ENCODE data around the gene KIAA1671. TPM values are rescaled to one million over a fixed set of nuclear protein-coding genes. Genes with fewer than 3 reads are reported as not detected.

Gene KIAA1671
- total RNA-seq, 1 donor from 2014 or later, result 40.7 TPM

DNA sequence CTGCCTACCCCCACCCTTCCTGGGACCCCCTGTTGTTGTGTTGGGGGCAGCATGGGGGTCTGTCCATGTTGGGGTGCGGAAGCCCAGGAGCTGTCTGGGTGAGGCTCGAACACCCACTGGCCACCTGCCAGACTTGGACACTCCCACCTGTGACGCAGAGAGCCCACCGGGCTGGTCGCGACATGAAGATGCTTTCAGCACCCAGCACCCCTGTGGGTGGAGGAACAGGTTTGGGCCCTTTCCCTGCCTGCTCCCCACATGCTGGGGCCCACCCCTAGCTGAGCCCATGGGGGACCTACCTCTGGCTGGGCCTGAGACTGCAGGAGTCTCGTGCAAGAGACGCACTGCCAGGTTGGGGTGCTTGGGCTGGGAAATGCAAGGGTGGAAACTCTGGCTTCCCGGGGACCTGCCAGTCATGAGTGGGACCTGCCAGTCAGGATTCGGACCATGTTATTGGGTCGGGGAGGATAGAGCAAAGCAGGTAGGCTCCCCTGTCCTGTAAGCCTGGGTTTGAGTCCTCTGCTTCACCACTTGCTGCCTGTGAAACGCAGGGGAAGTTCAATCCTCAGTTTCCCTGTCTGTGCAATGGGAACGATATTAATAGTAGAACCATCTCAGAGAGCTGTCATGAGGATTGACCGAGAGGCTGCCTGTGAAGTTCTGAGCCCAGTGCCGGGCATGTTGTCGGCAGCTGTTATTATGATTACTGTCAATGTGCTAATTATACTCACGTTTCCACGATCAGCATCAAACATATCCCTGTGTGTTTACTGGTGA lies 24.1 kb downstream of the KIAA1671 start:
- H3K27me3 ChIP-seq (ENCODE audit: low read depth), result no peaks in the 10 kb centered on the region
- H3K4me1 ChIP-seq, result peaks cover 35% of the 10 kb centered on the region
- no peak overlapping the region for H3K4me3 ChIP-seq
- peak overlapping the region; percentile 75 for H3K27ac ChIP-seq
- ATAC-seq (no peak), DNase-seq (no peak)
- intact Hi-C loops (cut with DNase I), result no loop called here
- no peak for TF ChIP-seq CTCF (IDR thresholded peaks at IDR 0.05)
- H3K36me3 ChIP-seq, result no peaks in the 10 kb centered on the region
- H3K9me3 ChIP-seq, result no peaks in the 10 kb centered on the region

- H3K4me3 ChIP-seq, result no peak overlapping the region
- H3K9me3 ChIP-seq, result no peaks in the 10 kb centered on the region
- H3K4me1 ChIP-seq, result peaks cover 30% of the 10 kb centered on the region
- peak; percentile 59 for DNase-seq
- intact Hi-C loops (cut with DNase I), result no loop called here
- H3K36me3 ChIP-seq, result no peaks in the 10 kb centered on the region
- no peak for TF ChIP-seq CTCF (IDR thresholded peaks at IDR 0.05)
- ATAC-seq, result peak; percentile 78 to 82
- H3K27me3 ChIP-seq (ENCODE audit: low read depth), result no peaks in the 10 kb centered on the region
- peak overlapping the region; percentile 75 for H3K27ac ChIP-seq
These were observed 25.1 kb downstream of the KIAA1671 start for GRCh38 chr22:24977370-24978221.

DNA sequence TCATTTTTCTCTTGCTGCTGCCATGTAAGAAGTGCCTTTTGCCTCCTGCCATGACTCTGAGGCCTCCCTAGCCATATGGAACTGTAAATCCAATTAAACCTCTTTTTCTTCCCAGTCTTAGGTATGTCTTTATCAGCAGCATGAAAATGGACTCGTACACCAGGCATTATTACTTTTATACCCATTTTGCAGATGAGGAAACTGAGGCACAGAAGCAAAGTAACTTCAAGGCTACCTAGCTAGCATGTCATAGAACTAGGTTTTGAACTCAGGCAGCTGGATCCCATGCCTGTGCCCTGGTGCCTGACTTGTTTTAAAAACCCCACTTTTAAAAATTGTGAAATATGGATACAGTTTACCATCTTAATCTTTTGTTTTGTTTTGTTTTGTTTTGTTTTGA lies 25.8 kb downstream of the KIAA1671 start:
- H3K36me3 ChIP-seq, result no peaks in the 10 kb centered on the region
- DNase-seq (no peak), ATAC-seq (no peak)
- peak overlapping the region; percentile 75 for H3K27ac ChIP-seq
- H3K4me3 ChIP-seq, result no peak overlapping the region
- H3K27me3 ChIP-seq (ENCODE audit: low read depth), result no peaks in the 10 kb centered on the region
- H3K4me1 ChIP-seq, result peaks cover 30% of the 10 kb centered on the region
- no peaks in the 10 kb centered on the region for H3K9me3 ChIP-seq
- TF ChIP-seq CTCF (IDR thresholded peaks at IDR 0.05), result no peak
- intact Hi-C loops (cut with DNase I), result no loop called here

DNA sequence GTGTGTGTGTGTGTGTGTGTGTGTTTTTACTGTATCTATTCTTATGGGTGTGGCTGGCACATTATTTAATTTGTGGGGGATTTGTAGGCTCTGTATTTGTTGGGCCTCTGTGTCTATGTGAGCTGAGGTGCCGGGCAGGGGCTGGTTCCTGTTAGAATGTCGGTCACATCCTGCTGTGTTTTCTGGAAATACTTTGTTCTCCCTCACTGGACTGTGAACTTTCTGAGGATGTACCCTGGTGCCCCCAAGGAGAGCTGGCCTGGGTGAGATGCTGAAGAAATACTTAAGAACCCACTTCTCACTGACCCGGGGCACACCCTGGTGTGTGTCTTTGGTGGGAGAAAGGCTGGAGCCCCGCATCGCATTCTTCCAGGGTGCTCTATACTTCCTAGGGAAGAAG lies 28.6 kb downstream of the KIAA1671 start:
- intact Hi-C loops (cut with DNase I), result no loop called here
- no peak for TF ChIP-seq CTCF (IDR thresholded peaks at IDR 0.05)
- Histone ChIP-seq H3K27me3 (ENCODE audit: low read depth) (no peaks in the 10 kb centered on the region), H3K4me3 (no peak overlapping the region), H3K36me3 (no peaks in the 10 kb centered on the region), H3K9me3 (no peaks in the 10 kb centered on the region), H3K4me1 (peaks cover 23% of the 10 kb centered on the region), H3K27ac (peak overlapping the region; percentile 3)
- no peak for DNase-seq
- ATAC-seq, result no peak

- peaks cover 17% of the 10 kb centered on the region for H3K4me1 ChIP-seq
- intact Hi-C loops (cut with DNase I), result no loop called here
- no peak overlapping the region for H3K4me3 ChIP-seq
- no peaks in the 10 kb centered on the region for H3K9me3 ChIP-seq
- H3K27me3 ChIP-seq (ENCODE audit: low read depth), result no peaks in the 10 kb centered on the region
- no peak for TF ChIP-seq CTCF (IDR thresholded peaks at IDR 0.05)
- H3K36me3 ChIP-seq, result no peaks in the 10 kb centered on the region
- H3K27ac ChIP-seq, result peak overlapping the region; percentile 3
- ATAC-seq (no peak), DNase-seq (no peak)
These were observed 29.1 kb downstream of the KIAA1671 start for GRCh38 chr22:24981656-24982055.

Measured in lower lobe of right lung (tissue), 2 donors.